ENCODE results near the gene KLHL22.

DNA sequence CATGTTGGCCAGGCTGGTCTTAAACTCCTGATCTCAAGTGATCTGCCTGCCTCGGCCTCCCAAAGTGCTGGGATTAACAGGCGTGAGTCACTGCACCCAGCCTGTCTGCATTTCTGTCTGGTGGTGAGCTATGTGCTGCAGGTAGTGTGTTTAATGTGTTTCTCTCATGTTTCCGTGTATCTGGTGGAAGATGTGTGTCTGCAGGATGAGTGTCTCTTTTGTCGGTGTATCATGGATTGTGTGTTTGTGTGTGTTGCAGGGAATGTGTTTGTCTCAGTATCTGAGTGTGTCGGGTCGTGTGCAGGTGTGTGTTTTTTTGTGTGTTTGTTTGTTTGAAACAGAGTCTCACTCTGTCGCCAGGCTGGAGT is 74.1 kb downstream of the KLHL22 start:
- TF ChIP-seq ZC3H10 (CRISPR knock-in tag; IDR thresholded peaks at IDR 0.05) (no peak), RARB (CRISPR knock-in tag; IDR thresholded peaks at IDR 0.05) (no peak), ZFP3 (CRISPR knock-in tag; IDR thresholded peaks at IDR 0.05) (no peak), CSDC2 (CRISPR knock-in tag; IDR thresholded peaks at IDR 0.05) (no peak), TCF4 (CRISPR knock-in tag; IDR thresholded peaks at IDR 0.05; ENCODE audit: borderline replicate concordance) (no peak), ARNTL (CRISPR knock-in tag; IDR thresholded peaks at IDR 0.05; ENCODE audit: borderline replicate concordance, low read depth) (no peak)
- TF ChIP-seq, protein P1, sequence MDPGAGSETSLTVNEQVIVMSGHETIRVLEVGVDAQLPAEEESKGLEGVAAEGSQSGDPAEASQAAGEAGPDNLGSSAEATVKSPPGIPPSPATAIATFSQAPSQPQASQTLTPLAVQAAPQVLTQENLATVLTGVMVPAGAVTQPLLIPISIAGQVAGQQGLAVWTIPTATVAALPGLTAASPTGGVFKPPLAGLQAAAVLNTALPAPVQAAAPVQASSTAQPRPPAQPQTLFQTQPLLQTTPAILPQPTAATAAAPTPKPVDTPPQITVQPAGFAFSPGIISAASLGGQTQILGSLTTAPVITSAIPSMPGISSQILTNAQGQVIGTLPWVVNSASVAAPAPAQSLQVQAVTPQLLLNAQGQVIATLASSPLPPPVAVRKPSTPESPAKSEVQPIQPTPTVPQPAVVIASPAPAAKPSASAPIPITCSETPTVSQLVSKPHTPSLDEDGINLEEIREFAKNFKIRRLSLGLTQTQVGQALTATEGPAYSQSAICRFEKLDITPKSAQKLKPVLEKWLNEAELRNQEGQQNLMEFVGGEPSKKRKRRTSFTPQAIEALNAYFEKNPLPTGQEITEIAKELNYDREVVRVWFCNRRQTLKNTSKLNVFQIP (CRISPR knock-in tag; IDR thresholded peaks at IDR 0.05; ENCODE audit: borderline replicate concordance, low read depth): no peak
- TF ChIP-seq, protein P2, sequence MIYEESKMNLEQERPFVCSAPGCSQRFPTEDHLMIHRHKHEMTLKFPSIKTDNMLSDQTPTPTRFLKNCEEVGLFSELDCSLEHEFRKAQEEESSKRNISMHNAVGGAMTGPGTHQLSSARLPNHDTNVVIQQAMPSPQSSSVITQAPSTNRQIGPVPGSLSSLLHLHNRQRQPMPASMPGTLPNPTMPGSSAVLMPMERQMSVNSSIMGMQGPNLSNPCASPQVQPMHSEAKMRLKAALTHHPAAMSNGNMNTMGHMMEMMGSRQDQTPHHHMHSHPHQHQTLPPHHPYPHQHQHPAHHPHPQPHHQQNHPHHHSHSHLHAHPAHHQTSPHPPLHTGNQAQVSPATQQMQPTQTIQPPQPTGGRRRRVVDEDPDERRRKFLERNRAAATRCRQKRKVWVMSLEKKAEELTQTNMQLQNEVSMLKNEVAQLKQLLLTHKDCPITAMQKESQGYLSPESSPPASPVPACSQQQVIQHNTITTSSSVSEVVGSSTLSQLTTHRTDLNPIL (CRISPR knock-in tag; IDR thresholded peaks at IDR 0.05; ENCODE audit: low read depth): no peak
- TF ChIP-seq, protein P3, sequence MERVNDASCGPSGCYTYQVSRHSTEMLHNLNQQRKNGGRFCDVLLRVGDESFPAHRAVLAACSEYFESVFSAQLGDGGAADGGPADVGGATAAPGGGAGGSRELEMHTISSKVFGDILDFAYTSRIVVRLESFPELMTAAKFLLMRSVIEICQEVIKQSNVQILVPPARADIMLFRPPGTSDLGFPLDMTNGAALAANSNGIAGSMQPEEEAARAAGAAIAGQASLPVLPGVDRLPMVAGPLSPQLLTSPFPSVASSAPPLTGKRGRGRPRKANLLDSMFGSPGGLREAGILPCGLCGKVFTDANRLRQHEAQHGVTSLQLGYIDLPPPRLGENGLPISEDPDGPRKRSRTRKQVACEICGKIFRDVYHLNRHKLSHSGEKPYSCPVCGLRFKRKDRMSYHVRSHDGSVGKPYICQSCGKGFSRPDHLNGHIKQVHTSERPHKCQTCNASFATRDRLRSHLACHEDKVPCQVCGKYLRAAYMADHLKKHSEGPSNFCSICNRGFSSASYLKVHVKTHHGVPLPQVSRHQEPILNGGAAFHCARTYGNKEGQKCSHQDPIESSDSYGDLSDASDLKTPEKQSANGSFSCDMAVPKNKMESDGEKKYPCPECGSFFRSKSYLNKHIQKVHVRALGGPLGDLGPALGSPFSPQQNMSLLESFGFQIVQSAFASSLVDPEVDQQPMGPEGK (CRISPR knock-in tag; IDR thresholded peaks at IDR 0.05; ENCODE audit: borderline replicate concordance): no peak
